ENCODE measurements around the gene COL23A1. TPM values are rescaled to one million over a fixed set of nuclear protein-coding genes. Genes with fewer than 3 reads are reported as not detected.

Gene COL23A1
- total RNA-seq, 1 experiment from 2014 or later, result 15.0 TPM

GRCh38 chr5:178221853-178222252 lies 368.3 kb downstream of the COL23A1 start (continued):
- TF ChIP-seq E2F5 (CRISPR knock-in tag; IDR thresholded peaks at IDR 0.05) (no peak), ZBTB43 (CRISPR knock-in tag; IDR thresholded peaks at IDR 0.05) (no peak), IRF1 (CRISPR knock-in tag; IDR thresholded peaks at IDR 0.05) (no peak), FOXP1 (CRISPR knock-in tag; IDR thresholded peaks at IDR 0.05; ENCODE audit: borderline replicate concordance) (no peak), AFF4 (CRISPR knock-in tag; IDR thresholded peaks at IDR 0.05; ENCODE audit: borderline replicate concordance) (no peak), JAZF1 (CRISPR knock-in tag; IDR thresholded peaks at IDR 0.05) (no peak)

GRCh38 chr5:178221282-178221681 lies 368.9 kb downstream of the COL23A1 start:
- no peaks in the 10 kb centered on the region; the same call in 1 of the 2 replicates for H3K9me3 Mint-ChIP-seq
- peak overlapping the region; percentile 32; the same call in 1 of the 2 replicates for H3K27ac Mint-ChIP-seq
- H3K36me3 Mint-ChIP-seq, result peaks cover 38% of the 10 kb centered on the region
- 0 out of 2 replicates have a peak, but pooled peaks cover 2% of the 10 kb centered on the region for H3K27me3 Mint-ChIP-seq (ENCODE audit: low read depth)
- no peak for DNase-seq (ENCODE audit: low spot score)
- CTCF ChIA-PET, result interaction anchor here (1.9 kb wide), 1 partner anchor 14 kb away, joined by 6 read pairs; no protein-coding TSS in a partner anchor
- no peak overlapping the region for H3K4me3 Mint-ChIP-seq
- ATAC-seq, result no peak
- peaks cover 24% of the 10 kb centered on the region for H3K4me1 Mint-ChIP-seq
- POLR2A ChIA-PET, result no interaction called here
- no peak for TF ChIP-seq ESRRA (CRISPR knock-in tag; IDR thresholded peaks at IDR 0.05; ENCODE audit: borderline replicate concordance)
- no peak for TF ChIP-seq CTCF (IDR thresholded peaks at IDR 0.05)
- TF ChIP-seq ZNF138 (CRISPR knock-in tag; conservative IDR thresholded peaks at IDR 0.05), result no peak
- no peak for TF ChIP-seq RELA (CRISPR knock-in tag; IDR thresholded peaks at IDR 0.05; ENCODE audit: borderline replicate concordance)
- no peak for TF ChIP-seq USF1 (CRISPR knock-in tag; IDR thresholded peaks at IDR 0.05)
- no peak for TF ChIP-seq GRHL2 (CRISPR knock-in tag; IDR thresholded peaks at IDR 0.05; ENCODE audit: insufficient replicate concordance, severe bottlenecking)
- no peak for TF ChIP-seq AFF4 (CRISPR knock-in tag; IDR thresholded peaks at IDR 0.05; ENCODE audit: borderline replicate concordance)
- no peak for TF ChIP-seq ATF3 (CRISPR knock-in tag; conservative IDR thresholded peaks at IDR 0.05)
- TF ChIP-seq IRF2 (CRISPR knock-in tag; IDR thresholded peaks at IDR 0.05; ENCODE audit: borderline replicate concordance, low read depth), result no peak
- TF ChIP-seq MLX (CRISPR knock-in tag; IDR thresholded peaks at IDR 0.05), result no peak
- no peak for TF ChIP-seq E2F1 (CRISPR knock-in tag; IDR thresholded peaks at IDR 0.05)
- no peak for TF ChIP-seq ZNF232 (CRISPR knock-in tag; IDR thresholded peaks at IDR 0.05)
